ENCODE data around the gene TBC1D21.

The TBC1D21 gene, protein sequence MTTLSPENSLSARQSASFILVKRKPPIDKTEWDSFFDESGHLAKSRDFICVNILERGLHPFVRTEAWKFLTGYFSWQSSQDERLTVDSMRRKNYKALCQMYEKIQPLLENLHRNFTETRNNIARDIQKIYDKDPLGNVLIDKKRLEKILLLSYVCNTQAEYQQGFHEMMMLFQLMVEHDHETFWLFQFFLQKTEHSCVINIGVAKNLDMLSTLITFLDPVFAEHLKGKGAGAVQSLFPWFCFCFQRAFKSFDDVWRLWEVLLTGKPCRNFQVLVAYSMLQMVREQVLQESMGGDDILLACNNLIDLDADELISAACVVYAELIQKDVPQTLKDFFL

DNA sequence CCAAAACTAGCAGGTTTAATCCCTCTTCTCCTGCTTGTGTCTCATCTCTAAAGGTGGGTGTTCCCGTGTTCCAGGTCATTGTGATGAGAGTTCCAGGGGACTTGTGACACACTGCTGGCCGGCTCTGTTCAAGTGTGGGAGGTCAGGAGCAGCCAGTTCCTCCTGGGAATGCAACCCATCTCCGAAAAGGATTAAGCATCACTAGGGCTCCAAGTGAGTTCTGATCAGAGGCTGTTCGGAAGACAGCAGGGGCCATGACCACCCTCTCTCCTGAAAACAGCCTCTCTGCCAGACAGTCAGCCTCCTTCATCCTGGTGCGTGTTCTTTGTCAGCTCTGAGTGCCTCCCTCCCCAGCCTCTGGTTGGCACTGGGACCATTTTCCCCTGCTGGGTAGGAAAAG is at the start of gene TBC1D21:
Gene TBC1D21 (plus strand): TSS at position 109 of the 400 bp plus-strand sequence. CDS start 146 bp downstream, at position 255.
- TF ChIP-seq, protein P1, sequence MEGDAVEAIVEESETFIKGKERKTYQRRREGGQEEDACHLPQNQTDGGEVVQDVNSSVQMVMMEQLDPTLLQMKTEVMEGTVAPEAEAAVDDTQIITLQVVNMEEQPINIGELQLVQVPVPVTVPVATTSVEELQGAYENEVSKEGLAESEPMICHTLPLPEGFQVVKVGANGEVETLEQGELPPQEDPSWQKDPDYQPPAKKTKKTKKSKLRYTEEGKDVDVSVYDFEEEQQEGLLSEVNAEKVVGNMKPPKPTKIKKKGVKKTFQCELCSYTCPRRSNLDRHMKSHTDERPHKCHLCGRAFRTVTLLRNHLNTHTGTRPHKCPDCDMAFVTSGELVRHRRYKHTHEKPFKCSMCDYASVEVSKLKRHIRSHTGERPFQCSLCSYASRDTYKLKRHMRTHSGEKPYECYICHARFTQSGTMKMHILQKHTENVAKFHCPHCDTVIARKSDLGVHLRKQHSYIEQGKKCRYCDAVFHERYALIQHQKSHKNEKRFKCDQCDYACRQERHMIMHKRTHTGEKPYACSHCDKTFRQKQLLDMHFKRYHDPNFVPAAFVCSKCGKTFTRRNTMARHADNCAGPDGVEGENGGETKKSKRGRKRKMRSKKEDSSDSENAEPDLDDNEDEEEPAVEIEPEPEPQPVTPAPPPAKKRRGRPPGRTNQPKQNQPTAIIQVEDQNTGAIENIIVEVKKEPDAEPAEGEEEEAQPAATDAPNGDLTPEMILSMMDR (conservative IDR thresholded peaks at IDR 0.05), result no peak
- no peak within 1 kb of the TSS for H3K27ac ChIP-seq

DNA sequence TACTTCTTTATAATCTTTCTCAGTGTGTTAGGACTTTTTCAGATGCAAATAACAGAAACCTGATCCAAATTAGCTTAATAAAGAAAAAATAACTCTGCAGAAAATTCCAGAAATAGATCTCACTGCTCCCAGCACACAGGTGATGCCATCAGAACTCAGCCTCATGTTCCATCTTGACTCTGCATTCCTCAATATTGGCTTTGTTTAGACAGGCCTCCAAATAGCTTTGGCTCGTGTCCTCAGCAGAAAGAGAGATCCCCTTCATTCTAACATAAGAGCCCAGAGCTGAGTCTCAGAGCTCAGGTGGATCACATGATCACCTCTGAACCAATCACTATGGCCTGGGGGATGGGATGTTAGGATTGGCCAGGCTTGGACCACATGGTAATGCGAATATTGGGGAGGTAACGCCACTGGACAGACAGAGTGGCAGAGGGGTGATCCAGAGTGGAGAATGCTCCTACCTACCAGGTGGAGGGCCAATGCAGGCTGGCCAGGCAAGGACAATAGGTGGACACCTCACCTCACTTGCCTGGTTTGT is 46.6 kb upstream of the TBC1D21 start:
- H3K27ac ChIP-seq, result no peak overlapping the region
- TF ChIP-seq, protein P1 (conservative IDR thresholded peaks at IDR 0.05), result no peak

DNA sequence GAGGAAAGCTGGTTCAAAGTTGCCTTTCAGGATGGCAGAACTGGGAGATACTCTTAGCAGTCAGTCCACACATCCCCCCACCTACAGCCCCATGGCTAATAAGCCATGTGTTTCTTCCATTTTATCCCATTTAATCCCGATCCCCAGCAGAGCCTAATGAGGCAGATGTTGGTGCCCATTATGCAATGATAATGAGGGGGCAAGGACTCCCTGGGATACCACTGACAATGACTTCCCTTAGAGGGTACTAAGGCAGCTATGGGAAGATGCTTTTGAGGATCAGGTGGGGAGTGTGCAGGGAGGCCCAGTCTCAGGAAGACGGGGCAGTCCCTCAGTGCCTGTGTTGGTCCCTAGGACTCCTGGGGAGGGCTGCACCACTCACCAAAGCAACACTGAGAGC is 43.8 kb upstream of the TBC1D21 start:
- TF ChIP-seq, protein P1 (conservative IDR thresholded peaks at IDR 0.05), result no peak
- no peak overlapping the region for H3K27ac ChIP-seq

DNA sequence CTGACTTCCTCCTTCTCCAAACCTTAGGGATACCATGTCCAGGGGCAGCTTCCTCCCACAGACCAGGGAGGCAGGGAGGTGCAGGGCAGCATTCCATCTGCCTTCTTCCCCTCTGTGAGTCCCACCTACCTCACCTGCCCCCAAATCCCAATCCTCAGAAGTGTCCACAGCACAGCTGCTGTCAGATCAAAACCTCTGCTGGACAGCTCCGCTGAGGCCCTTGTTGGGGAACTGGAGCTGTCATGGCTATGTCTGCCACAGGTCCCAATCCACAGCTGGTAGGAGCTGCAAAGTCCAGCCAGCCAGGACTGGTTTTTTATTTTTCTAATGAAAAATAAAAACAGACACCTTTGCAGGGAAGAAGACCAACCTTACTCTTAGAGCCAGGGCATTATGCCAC is 40.7 kb upstream of the TBC1D21 start:
- no peak overlapping the region for H3K27ac ChIP-seq
- TF ChIP-seq, protein P1 (conservative IDR thresholded peaks at IDR 0.05), result no peak

DNA sequence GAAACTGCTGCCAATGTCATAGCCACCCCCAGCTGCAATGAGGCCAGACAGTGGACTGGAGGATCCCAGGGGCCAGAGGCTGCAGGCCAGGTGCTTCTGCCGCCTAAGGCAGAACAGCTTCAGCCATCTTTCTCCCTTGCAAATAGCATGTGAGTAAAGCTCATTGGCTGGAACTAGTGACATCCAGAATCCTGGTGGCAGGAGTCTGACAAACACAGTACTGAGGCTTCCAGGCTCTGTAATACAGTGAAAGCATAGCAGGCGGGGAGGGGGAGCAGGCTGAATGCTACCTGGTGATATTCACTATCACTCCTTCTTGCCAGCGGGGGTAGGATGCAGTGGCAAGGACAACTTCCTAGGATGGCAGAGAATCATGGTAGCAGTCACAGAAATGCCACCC is 36.5 kb upstream of the TBC1D21 start:
- H3K27ac ChIP-seq, result no peak overlapping the region

DNA sequence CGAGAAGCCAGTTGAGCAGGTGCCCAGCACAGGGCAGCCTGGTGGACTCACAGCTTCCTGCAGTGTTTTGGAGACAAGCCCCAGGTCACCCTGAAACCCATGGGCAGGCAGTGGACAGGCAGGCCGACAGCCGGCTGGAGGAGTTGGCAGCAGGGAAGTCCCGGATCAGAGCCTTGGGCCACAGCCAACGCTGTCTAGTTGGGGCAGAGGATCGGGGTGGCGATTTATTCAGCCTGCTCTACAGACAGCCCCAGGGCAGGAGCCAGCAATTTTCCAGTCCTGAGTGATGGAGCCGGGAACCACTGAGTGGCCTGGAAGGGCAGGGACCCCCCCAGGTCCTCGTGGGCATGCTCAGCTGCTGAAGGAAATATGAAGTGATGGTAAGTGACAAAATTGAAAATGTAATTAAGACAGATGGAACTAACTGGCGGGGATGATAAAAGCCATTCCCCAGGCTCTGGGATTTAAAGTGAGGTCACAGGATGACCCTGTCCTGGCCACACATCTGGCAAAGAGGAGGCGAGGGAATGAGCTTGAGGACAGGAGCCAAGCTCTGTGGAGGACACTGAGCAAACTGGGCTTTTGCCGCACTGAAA is 34.4 kb upstream of the TBC1D21 start:
- TF ChIP-seq, protein P1 (conservative IDR thresholded peaks at IDR 0.05), result no peak
- H3K27ac ChIP-seq, result peak overlapping the region; percentile 33; the same call in 1 of the 2 replicates

More for the DNA sequence above, 36.5 kb upstream of the TBC1D21 start:
- TF ChIP-seq, protein P1 (conservative IDR thresholded peaks at IDR 0.05), result no peak

DNA sequence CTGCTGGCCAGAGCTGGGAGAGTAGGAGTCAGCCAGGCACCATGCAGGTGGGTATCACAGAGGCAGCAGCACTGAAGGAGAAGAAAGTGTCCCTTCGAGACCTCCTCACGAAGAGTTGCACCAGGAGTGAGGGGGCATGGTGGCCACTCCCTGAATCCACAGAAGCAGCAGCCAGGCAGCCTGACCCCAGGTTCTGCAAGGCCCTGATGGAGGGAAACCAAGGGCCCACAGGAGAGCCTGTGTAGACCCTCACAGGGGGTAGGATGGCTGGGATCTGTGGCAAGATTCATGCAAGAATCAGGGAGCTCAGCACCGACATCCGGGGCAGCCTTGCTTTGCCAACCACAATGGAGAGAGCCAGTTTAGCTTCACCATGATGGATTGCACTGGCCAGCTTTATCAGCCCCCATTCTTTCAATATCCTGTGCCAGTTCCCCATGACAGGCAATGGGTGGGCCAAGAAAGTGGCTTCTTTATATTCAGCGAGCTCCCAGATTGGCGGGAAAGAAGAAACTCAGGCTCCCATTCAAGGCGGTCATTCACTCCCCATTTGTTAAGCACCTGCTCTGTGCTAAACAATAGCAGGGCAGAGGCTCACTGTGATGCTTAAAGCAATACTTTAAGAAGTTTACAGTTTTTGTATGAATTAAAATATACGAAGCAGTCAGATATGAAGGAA is 33.5 kb upstream of the TBC1D21 start:
- TF ChIP-seq, protein P1 (conservative IDR thresholded peaks at IDR 0.05), result no peak
- no peak overlapping the region for H3K27ac ChIP-seq

Measured in VCaP (cell line).